Progenitor cell of endocrine pancreas (in vitro differentiated cells): ENCODE results near the gene KCTD11. TPM values are rescaled to one million over a fixed set of nuclear protein-coding genes. Genes with fewer than 3 reads are reported as not detected.
"Not testable (repeated sequence)": the region's sequence is repeated elsewhere in the genome, so short reads cannot be mapped to it uniquely, and the experiment has no call there.

Source experiments
- DNase-seq: peaks from one replicate; pipeline ENCODE4 v3.0.0; 2021; ENCODE audit warnings: low spot score; ENCODE audit not compliant: unreplicated experiment
- H3K27ac Mint-ChIP-seq: 2 replicates; pipeline ENCODE4 v1.8.0; 2021; ENCODE audit warnings: mild to moderate bottlenecking, moderate library complexity, mixed read lengths
- H3K27me3 Mint-ChIP-seq: 2 replicates; pipeline ENCODE4 v1.8.0; 2021; ENCODE audit warnings: mixed read lengths
- H3K36me3 Mint-ChIP-seq: 2 replicates; pipeline ENCODE4 v1.8.0; 2022; ENCODE audit warnings: mixed read lengths; ENCODE audit not compliant: insufficient read depth
- H3K4me1 Mint-ChIP-seq: 2 replicates; pipeline ENCODE4 v1.8.0; 2021; ENCODE audit warnings: low read depth, mixed read lengths
- H3K4me3 Mint-ChIP-seq: 2 replicates; pipeline ENCODE4 v1.8.0; 2021; ENCODE audit warnings: low read depth, mild to moderate bottlenecking, moderate library complexity, mixed read lengths
- H3K9me3 Mint-ChIP-seq: 2 replicates; pipeline ENCODE4 v1.8.0; 2021; ENCODE audit warnings: low read depth, mixed read lengths
- total RNA-seq: library from RNA; stranded (reverse); gene quantifications from 2 replicates; pipeline ENCODE4 v1.2.1, GENCODE V29; 2021
- TF ChIP-seq, protein P1 (sequence below): fragments of 200-600 bp; sonication (generic); IDR thresholded peaks from one replicate; pipeline ENCODE4 v1.5.0; 2021; ENCODE audit warnings: antibody characterized with exemption, mild to moderate bottlenecking; ENCODE audit not compliant: unreplicated experiment

The KCTD11 gene
- total RNA-seq, 1 donor from 2014 or later, result 12.4 TPM

DNA sequence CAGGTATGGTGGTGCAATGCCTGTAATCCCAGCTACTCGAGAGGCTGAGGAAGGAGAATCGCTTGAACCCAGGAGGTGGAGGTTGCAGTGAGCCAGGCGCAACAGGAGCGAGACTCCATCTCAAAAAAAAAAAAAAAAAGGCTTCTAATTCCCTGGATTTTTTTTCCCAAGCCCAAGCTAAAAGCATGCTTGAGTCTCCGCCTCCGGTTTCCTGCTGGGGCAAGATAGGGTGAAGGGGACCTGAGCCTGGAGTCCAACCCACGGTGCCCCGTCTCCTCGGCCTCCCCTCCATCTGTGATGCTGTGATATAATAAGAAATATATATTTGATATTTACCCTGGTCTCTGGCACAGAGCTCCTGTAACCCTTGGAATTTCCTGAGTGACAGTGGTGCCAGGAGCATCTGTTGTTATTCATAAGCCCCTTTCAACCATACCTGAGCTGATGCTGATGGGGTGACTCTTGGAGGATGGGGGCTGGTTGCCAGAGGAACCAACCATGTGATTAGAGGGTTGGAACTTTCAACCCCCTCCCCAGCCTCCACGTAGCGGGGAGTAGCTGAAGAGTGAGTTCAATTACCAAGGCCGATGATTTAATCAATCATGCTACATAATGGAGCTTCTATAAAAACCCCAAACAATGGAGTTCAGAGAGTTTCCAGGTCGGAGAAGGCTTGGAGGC lies 16.1 kb downstream of the KCTD11 start:
- no peak overlapping the region for H3K4me3 Mint-ChIP-seq
- TF ChIP-seq, protein P1, sequence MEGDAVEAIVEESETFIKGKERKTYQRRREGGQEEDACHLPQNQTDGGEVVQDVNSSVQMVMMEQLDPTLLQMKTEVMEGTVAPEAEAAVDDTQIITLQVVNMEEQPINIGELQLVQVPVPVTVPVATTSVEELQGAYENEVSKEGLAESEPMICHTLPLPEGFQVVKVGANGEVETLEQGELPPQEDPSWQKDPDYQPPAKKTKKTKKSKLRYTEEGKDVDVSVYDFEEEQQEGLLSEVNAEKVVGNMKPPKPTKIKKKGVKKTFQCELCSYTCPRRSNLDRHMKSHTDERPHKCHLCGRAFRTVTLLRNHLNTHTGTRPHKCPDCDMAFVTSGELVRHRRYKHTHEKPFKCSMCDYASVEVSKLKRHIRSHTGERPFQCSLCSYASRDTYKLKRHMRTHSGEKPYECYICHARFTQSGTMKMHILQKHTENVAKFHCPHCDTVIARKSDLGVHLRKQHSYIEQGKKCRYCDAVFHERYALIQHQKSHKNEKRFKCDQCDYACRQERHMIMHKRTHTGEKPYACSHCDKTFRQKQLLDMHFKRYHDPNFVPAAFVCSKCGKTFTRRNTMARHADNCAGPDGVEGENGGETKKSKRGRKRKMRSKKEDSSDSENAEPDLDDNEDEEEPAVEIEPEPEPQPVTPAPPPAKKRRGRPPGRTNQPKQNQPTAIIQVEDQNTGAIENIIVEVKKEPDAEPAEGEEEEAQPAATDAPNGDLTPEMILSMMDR, result no peak
- H3K36me3 Mint-ChIP-seq, result no peaks in the 10 kb centered on the region
- no peaks in the 10 kb centered on the region for H3K9me3 Mint-ChIP-seq
- DNase-seq, result no peak
- H3K4me1 Mint-ChIP-seq, result no peaks in the 10 kb centered on the region
- H3K27ac Mint-ChIP-seq, result no peak overlapping the region
- H3K27me3 Mint-ChIP-seq, result peaks cover 18% of the 10 kb centered on the region

DNA sequence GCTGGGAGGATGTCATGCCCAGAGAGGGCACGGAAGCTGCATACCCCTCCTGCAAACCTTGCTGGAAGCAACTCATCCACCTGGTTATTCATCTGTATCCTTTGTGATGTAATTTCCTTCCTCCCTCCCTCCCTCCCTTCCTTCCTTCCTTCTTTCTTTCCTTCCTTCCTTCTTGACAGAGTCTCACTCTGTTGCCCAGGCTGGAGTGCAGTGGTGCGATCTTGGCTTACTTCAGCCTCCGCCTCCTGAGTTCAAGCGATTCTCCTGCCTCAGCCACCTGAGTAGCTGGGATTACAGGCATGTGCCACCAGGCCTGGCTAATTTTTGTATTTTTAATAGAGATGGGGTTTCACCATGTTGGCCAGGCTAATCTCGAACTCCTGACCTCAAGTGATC lies 16.6 kb downstream of the KCTD11 start:
- H3K9me3 Mint-ChIP-seq, H3K4me3 Mint-ChIP-seq, H3K4me1 Mint-ChIP-seq, H3K36me3 Mint-ChIP-seq, H3K27ac Mint-ChIP-seq, DNase-seq: not testable (repeated sequence)
- H3K27me3 Mint-ChIP-seq, result peaks cover 18% of the 10 kb centered on the region

DNA sequence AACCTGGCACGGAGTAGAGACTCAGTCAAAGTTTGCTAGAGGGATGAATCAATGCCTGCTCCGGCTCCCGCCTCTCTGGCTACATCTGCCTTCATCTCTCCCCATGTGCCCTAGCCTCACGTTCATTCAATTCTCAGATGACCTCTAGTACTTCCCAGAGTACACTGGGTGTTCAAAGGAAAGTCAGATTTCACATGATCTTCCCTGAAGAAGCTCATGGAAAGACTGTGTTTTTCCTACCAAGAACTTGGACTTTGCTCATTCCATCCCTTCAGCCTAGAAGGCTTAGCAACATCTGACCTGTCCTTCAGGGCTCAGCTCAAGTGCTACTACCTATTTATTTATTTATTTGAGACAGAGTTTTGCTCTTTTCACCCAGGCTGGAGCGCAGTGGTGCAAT lies 17.9 kb downstream of the KCTD11 start:
- H3K36me3 Mint-ChIP-seq, result no peaks in the 10 kb centered on the region
- no peaks in the 10 kb centered on the region for H3K9me3 Mint-ChIP-seq
- DNase-seq, result no peak
- no peak overlapping the region for H3K4me3 Mint-ChIP-seq
- H3K4me1 Mint-ChIP-seq, result no peaks in the 10 kb centered on the region
- H3K27ac Mint-ChIP-seq, result no peak overlapping the region
- H3K27me3 Mint-ChIP-seq, result peaks cover 18% of the 10 kb centered on the region
- TF ChIP-seq, protein P1, result no peak

DNA sequence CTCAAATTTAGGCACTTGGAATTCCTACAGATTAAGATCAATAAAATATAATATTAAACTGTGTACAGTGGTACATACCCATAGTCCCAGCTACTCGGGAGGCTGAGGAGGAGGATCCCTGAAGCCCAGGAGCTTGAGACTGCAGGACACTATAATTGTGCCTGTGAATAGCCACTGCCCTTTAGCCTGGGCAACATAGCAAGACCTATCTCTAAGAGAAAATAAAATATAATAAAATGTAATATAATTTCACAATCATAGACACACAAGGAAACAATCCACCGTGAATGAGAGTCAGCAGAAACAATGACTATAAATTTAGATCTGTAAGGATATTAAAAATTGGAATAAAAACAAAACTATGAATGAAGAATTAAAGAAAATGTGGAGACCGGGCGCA lies 18.9 kb downstream of the KCTD11 start:
- Mint-ChIP-seq H3K27ac (no peak overlapping the region), H3K4me3 (no peak overlapping the region), H3K36me3 (no peaks in the 10 kb centered on the region), H3K9me3 (no peaks in the 10 kb centered on the region), H3K4me1 (no peaks in the 10 kb centered on the region), H3K27me3 (peaks cover 15% of the 10 kb centered on the region)
- no peak for DNase-seq
- TF ChIP-seq, protein P1, result no peak

DNA sequence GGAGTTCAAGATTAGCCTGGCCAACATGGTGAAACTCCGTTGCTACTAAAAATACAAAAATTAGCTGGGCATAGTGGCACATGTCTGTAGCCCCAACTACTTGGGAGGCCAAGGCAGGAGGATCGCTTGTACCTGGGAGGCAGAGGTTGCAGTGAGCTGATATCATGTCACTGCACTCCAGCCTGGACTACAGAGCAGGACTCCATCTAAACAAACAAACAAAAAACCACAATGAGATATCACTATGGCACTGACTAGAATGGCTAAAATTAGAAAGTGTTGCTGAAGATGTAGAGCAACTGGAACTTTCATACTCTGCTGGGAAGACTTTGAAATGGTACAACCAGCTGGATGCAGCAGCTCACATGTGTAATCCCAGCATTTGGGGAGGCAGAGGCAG lies 22.4 kb downstream of the KCTD11 start:
- no peaks in the 10 kb centered on the region for H3K4me1 Mint-ChIP-seq
- no peaks in the 10 kb centered on the region for H3K36me3 Mint-ChIP-seq
- TF ChIP-seq, protein P1, result no peak
- no peak overlapping the region for H3K27ac Mint-ChIP-seq
- H3K27me3 Mint-ChIP-seq, result peaks cover 13% of the 10 kb centered on the region
- H3K9me3 Mint-ChIP-seq, result peaks cover 4% of the 10 kb centered on the region
- H3K4me3 Mint-ChIP-seq, result no peak overlapping the region
- no peak for DNase-seq

DNA sequence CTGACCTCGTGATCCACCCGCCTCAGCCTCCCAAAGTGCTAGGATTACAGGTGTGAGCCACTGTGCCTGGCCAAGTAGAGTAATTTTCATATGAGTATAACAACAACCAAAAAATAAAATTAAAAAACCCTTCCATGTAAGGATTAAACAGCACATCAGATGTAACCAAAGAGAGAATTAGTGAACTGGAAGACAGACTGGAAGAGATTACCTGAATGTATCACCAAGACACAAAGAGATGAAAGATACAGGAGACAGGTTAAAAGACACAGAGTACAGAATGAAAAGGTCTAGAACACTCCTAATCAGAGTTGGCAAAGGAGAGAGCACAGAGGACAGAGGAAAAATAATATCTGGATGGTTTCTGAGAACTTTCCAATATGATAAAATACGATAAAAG lies 27.2 kb downstream of the KCTD11 start:
- no peak overlapping the region for H3K27ac Mint-ChIP-seq
- peaks cover 34% of the 10 kb centered on the region for H3K27me3 Mint-ChIP-seq
- H3K9me3 Mint-ChIP-seq, result peaks cover 5% of the 10 kb centered on the region
- H3K4me1 Mint-ChIP-seq, result peaks cover 8% of the 10 kb centered on the region
- TF ChIP-seq, protein P1, result no peak
- H3K4me3 Mint-ChIP-seq, result no peak overlapping the region
- no peak for DNase-seq
- H3K36me3 Mint-ChIP-seq, result no peaks in the 10 kb centered on the region
